ENCODE data around the gene CAT.
A peak's percentile ranks its signal among the peaks of the same experiment; 100 is the strongest.

CAT gene

DNA sequence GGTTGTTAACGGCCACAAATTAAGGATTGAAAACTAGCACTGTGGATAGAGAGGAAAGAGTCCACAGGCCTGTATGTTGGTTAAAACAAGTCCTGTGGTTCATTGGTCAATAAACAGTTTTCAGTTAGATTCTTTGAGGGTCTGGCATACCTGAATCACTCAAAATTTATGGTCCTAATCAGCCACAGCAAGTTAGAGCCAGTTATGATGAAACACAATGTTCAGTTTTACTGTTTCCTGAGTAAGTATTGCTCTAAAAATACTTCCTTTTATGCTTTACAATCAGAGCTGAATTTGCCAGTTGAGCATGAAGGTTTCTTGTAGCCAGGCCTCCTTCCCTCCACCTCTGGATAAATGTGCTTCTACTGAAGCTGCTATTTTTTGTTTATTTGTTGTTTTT is 12.9 kb upstream of the CAT start:
- peak; percentile 35 for DNase-seq

DNA sequence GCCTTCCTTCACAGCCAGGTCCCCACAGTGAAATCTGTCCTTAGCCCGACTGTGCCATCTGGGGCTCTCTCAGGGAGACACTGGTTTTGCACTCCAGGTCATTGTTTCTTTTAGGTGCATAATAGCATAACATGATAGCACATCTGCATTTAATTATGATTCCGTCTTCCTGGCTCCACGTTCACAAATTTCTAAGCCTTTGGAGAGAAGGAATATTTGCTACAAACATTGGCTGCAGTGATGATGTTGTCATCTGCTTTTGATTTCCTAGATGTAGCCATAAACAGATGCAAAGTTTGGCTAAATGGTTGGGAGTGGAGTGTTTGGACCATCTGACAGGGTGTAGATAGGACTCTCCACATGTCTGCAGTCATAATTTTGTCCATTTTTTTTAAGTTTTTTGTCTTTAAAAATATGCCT is 12.0 kb upstream of the CAT start:
- DNase-seq = no peak

DNA sequence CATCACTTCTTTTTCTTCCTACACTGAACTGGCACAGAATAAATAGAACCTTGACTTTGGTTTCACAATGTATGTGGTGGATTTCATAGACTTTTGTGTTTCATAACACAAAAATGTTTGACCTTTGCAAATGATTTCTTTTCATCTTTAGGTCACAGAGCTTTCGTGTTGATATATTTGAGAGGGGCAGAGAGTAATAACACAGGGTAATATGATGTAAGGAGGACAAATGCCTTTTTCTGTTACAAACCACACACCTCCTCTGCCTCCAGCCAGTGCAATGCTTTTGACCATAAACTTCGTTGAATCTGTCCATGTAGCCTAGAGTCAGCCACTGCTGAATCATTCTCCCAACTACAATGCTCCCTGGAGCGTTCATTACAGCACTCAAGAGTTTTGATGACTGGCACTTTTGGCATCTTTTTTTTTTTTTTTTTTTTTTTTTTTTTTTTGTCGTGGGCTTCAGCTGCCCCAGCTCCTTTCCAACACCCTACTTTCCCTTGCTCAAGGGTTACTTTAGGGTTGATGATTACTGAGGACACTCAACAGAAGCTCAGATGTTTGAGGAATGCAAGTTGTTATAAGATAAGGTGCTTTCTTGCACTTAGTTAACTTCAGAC is 11.4 kb upstream of the CAT start:
- peak; percentile 30 for DNase-seq

DNA sequence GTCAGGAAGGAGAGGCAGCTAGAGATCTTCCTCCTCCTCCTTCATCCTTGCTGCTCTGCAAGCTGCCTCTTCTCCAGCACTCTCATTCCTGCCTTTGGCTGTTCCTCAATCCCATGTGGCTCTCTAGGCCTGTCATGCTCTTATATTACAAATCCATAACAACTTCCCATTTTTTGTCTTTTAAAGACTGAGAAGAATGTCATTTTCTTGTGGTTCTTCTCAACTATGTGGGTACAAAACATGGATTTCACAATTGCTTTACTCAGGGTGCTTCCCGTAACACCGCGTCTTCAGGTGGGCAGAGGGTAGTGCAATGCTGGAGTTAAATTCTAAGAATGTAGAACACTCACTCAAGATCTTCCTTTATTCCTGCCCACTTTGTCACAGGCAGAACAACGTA is 6.8 kb upstream of the CAT start:
- no peak for DNase-seq

DNA sequence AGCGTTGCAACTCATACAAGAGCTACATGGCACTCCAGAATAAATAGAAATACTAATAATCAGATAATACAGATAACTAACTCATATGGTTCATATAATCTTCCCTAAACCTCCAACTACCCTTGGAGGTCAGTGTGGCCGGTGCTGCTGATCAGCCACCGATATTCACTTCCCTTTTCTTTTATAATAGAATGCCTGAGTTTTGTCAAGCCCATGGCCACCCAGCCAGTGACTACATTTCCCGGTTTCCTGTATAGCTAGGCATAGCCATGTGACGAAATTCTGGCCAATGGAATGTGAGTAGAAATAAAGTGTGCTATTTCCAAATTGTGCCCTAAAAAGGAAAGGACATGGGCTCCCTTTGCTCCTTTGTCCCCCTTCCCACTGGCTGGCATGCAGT is 5.9 kb upstream of the CAT start:
- DNase-seq = no peak

DNA sequence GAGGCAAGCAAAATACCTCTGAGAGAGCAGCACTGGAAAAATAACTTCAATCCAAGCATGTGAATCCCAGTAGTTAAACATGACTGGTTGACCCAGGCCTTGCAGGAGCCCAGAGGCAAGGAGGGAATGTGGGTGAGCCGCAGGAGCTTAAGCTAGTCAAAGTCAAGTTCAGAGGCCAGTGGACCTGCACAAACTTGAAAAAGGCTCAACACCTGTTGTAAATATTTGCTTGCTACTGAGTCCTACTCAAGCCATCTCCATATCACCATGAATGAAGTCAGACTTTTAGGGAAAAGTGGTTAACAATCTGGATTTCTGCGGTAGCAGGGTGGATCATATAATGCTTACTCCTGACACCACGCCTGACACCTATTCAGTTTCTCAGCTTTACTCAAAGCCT is 4.8 kb upstream of the CAT start:
- no peak for DNase-seq

DNA sequence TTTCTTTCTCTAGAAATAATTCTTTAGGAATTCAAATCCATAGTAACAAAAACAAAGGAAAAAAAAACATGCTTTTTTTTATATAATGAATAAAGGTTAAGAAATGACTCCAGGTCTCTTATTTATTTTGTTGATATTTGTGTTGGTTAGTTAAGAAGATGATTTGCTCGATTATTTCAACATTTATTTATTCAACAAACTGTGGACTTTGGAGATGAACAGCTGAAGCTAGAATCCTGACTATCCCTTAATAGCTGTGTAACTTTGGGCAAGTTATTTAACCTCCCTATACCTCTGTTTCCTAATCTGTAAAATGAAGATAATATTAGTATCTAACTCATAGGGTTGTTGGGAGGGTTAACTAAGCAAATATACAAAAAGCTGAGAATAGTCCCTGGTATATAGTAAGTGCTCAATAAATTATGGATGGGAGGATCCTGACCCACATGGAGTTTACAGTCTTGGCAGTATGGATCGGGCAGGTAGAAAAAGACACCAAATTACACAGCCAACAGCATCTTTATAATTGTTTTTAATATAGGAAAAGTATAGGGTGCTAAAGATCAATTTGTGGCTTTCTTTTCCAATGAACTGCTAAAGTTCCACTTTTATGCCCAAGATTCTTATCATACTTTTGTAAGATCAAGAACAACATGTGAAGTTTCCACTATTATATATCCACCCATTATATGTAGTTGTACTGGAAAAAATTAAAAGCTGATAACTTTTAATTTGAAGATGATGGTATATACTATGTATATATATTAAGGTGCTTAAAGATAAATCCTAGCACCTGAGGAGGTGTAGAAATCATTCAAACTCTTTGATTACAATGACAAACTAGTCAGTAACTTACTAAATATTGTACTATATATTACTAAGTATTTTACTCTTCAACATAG is 1.3 kb upstream of the CAT start:
- no peak for DNase-seq

DNA sequence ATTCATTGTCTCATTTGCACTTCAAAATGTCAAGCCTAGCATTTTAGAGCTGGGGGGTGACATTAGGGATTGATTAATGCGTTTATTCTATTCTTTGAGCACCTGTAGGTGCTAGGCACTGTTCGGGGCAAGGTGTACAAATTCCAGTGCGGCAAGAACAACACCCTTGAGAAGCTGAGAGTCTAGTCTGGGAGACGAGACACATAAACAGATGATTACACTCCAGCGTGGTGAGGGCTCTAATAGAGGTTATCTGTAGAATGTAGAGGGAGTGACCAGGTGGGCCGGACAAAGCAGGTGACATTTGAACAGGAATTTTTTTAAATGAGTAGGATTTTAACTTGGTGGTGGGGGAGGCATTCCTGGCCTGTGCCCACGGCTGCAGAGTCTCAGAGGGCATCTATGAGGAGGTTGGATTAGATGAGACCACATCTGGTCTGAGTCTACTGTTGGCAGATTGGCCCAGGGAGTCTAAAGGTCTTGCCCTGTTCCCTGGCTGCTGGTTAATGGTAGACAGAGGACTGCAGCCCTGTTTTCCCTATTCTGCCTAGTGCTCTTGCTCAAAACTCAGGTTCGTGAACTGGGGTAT is 970 bp downstream of the CAT start:
- no peak for DNase-seq

DNA sequence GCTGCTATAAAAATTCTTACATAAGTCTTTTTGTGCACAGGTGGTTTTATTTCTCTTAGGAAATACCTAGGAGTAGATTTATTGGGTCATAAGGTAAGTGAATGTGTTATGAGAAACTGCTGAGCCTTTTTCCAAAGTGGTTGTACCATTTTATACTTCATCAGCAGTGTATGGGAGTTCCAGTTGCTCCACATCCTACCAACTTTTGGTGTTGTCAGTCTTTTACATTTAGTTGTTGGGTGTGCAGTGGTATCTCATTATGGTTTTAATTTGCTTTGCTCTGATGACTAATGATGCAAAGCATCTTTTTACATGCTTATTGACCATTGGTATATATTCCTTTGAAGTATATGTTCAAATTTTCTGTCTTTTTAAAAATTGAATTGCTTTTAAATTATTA is 3.1 kb downstream of the CAT start:
- no peak for DNase-seq

DNA sequence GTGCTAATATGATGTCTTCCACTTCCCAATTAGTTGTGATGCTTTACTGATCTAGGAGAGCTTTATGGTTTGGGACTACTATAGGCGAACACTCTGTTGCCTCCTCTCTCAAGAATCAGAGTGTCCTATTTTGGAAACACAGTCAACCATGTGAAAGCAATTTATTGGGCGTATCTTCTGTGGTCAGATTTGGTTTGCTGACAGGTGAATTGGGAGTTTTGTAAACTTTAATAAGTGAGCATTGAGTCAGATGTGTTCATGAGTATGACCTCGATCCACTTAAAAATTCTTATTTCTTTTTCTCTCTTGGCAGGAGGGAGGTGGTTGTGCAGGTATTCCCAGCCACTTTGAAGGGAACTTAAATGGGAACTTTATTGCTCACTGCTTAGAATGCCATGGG is 4.4 kb downstream of the CAT start:
- no peak for DNase-seq

DNA sequence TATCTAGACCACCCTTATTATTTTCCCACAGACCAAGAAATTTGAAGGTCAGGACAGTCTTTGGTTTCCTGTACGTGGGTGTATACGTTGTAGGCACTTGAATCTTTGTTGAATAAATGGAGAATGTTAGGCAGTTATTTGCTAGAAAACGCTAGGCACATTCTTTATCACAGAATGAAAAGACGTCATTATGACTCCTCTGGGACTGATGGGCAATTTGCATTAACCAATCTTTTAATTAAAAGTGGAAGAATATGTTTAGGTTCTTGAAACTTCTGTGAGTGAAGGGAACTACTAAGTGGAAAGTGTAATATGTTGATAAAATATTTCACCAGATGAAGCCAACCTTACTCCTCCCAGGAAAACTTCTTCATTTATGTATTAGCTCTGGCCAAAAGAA is 5.7 kb downstream of the CAT start:
- DNase-seq = no peak

DNA sequence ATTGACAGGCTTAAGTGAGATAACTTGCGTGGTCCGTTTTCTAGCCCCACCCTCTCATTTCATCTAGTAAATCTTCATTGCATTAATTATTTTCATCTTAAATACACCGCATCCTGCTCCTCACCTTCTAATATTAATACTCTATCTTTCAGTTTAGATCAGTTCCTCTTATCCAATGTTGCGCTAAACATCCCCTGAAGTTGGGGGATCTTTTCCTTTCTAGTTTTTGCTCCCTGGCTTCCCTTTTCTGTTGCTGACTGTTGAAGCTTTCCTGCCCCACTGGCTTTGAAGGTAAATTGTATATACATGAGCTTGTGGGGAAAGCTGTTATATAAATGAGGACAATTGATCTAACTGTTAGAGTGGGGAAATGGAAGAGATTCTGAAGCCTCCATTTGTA is 7.2 kb downstream of the CAT start:
- no peak for DNase-seq

DNA sequence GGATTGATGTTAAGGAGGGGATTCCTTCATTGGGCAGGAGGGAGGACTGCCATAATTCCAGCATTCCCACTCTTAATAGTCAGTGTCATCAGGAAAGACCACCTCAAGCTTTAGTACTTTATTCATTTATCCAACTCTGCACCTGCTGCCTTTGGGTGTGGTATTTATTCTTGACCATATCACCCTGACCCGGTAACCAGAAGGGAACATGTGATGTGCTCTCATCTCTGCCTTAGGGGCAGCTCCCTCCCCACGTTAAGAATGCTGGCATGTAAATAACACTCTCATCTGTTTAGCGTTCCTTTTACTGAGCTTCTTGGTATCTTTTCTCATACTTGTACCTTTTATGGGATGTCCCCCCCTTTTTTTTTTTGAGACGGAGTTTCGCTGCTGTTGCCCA is 7.7 kb downstream of the CAT start:
- DNase-seq = no peak

DNA sequence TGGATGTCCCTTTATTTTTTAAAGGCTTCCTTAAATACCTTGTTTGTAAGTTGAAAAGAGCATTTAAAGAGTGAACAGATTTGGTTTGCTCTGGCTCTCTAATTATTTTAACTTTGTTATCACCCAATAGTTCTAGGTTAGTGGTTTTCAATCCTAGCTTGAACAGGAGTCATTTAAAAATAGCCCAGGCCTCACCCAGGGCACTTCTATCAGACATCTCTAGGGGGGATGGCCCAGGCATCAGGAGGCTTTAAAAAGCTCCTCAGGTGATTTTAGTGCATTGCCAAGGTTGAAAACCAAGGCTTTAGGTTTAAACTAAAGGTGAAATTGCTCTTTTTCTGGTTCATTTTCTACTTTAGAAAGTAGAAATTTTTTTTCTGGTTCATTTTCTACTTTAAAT is 8.3 kb downstream of the CAT start:
- no peak for DNase-seq

DNA sequence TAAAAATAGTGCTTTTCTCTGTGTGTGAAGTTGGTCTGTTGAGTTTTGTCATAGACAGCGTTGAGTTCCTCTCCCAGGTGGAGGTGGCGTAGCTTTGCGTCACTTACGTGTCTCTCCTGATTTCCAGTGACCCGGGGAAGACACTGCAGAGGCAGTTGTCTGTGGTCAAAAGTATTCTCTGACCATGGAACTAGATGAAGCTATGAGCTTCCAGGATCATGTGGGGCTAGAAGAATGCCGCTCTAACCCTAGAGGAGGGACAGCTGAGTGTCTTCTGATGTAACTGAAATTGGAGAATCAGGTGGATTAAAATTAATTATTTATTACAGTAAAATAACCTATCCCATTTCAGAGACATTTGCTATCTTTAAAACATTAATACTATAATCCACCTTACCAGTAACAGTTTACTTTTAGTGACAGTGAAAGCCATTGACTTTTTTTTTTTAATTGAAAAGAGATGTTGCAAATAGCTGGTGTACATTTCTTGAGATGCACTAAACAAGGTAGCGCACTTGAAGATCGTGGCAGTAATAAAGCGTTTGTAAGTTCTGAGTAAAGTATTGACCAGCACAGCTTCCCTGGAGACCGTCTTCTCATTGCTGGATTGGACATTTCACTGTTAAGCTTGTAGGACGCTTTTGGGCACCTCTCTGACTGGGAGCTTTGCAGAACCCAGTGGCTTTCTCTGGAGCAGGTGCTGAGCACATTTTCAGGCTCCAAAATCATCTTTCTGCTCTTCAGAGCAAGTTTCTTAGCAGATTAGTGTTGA is 9.7 kb downstream of the CAT start:
- DNase-seq = no peak

DNA sequence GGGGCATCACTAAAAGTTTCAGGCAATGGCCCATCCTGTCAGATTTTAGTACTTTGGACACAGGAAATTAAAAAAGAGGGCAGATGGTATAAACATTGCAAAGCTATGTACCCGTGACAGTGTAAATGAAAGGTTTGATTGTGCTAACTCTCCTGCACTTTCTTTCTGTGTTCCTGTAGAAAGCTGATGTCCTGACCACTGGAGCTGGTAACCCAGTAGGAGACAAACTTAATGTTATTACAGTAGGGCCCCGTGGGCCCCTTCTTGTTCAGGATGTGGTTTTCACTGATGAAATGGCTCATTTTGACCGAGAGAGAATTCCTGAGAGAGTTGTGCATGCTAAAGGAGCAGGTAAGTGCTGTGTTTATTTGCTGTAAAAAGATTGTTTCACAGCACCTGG is 10.3 kb downstream of the CAT start:
- DNase-seq = peak; percentile 11

DNA sequence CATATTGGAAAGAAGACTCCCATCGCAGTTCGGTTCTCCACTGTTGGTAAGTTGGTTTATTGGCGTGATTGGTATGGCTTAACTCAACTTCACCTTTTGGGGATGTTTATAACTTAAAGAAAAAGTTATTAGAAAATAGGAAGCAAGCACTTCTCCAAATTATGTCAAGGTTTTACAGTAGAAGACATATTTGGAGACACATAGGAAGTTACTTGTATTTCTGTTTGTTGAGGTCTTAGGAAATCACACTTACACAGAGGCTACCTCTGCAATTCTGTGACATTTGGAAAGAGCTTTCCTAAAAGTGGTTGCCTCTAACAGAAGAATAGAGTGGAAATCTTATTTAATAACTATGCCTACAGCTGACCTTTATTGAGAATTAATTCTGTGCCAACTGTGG is 12.3 kb downstream of the CAT start:
- no peak for DNase-seq

DNA sequence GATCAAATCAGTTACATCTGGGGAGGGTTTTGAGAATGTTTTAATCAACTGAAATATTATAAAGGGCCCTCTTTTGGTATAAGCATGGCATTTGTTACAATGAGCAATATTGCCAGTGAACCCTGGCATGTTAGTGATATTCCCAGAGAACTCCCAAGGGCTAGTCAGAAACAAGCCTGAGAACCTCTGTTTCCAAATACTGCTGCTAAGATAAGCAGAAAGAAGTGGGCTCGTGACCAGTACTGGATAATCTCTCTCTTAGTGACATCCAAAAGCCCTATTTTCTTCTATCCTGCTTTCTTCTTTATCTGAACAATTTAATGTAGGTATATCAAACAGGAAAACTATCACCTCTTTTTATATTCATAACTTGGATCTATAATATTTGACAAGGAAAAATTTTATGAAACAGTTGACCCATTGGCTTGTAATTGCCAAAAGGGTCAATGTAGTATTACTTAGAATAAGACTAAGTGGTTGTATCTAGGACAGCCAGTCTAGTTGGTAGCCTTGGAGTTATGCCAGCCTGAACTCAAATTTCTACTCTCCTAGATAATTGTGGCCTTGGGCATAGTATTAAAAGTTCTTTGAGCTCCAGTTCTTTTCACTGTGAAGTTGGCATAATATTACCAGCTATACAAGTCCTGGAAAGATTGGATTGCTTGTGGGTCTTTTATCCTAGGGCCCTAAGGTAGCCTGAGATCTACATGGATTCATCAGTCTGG is 15.7 kb downstream of the CAT start:
- no peak for DNase-seq

DNA sequence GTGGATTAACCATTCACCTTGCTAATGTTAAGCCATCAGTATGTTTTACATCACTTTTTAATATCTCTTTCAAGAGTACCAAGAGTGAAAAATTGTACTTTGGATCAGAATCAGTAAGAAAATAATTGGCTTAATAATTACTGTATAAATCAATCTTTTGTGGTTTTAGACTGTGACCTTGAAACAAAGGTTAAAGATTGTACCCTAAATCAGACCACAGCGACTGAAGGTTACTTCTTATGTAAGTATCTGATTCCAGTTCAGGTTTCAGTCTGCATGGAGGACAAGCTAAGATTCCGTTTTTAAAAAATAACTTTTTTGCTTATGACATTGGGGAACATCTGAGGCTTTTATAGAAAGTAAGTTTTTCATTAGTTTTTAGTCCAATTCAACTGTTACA is 18.9 kb downstream of the CAT start:
- no peak for DNase-seq

DNA sequence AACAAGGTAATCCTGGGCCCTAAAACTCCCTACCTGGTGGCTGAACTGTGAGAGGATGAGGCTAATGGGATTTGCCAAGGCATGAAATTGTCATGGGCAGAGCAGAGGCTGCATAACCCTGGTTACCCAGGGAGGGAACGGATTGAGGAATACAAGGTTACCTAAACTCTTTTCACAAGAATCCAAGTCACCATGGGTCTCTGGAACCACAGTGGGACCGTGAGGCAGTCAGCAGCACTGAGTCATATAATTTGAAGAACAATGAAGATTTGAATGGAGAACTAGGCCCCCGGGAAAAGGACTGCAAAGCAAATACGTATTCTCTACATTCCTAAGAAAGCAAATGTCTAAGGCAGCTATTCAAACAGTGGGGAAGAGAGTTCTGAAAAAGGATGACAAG is 19.8 kb downstream of the CAT start:
- no peak for DNase-seq

DNA sequence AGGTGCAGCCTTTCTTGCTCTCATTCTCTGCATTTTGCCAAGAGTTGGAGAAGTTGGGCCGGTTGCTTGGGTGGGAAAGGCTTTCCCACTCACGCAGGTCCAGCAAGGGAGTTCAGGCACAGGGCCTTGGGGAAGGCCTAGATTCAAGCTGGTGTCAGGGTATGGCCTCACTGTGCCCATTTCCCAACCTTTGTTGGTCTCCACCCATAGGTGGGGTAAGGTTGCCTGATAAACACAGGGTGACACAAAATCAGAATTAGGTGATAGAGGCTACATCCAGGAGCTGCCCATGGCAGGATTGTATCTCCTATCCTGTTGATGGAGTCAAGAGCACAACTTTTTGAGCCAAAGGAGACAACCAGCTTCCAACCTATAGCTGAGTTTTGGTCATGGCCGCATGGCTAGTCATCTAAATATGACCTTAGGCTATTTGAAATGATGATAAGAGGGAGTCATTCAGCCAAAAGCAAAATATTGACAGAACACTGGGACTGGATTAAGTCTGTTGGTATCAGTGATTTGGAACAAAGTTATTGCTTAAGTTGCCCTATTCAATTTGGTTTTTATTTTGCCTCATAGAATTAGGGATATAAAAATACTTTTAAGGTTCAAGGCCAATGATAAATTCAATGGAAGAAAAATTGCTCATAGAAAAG is 20.9 kb downstream of the CAT start:
- DNase-seq = no peak

DNA sequence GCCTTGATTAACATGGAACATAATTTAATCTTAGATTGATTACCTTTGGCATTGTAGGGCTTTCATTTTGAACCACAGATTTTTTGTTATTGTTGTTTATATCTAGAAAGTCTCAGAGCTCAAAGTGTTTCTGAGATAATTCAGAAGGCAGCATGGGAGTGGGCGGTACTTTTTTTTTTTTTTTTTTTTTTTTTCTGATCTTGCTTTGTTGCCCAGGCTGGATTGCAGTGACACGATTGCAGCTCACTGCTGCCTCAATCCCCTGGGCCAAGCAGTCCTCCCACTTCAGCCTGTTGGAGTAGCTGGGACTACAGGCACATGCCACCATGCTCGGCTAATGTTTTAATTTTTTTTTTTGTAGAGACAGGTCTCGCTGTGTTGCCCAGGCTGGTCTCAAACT is 21.5 kb downstream of the CAT start:
- no peak for DNase-seq
